K562 (cell line): ENCODE results near the gene ELF3. TPM values are rescaled to one million over a fixed set of nuclear protein-coding genes. Genes with fewer than 3 reads are reported as not detected.

Source experiments
- ATF6 ChIP-seq: sonication (generic); formaldehyde crosslinking; IDR thresholded peaks from 2 replicates; pipeline ENCODE4 v1.4.0; 2020; ENCODE audit warnings: mild to moderate bottlenecking, missing genetic modification reagents
- CBX5 ChIP-seq: IDR thresholded peaks from 2 replicates; pipeline ENCODE4 v1.6.1; 2014; ENCODE audit warnings: low read depth, borderline replicate concordance
- EGR1 ChIP-seq: fragments of 450-650 bp; conservative IDR thresholded peaks from 2 replicates; pipeline ENCODE4 v1.6.1; 2017; ENCODE audit warnings: mild to moderate bottlenecking
- ESRRB ChIP-seq: fragments of 250-450 bp; sonication (Bioruptor Pico); IDR thresholded peaks from 2 replicates; pipeline ENCODE4 v1.5.0; 2020; ENCODE audit warnings: mild to moderate bottlenecking, moderate library complexity, borderline replicate concordance
- GABPB2 ChIP-seq: fragments of 250-450 bp; sonication (Bioruptor Pico); conservative IDR thresholded peaks from 2 replicates; pipeline ENCODE4 v1.5.1; 2021; ENCODE audit warnings: mild to moderate bottlenecking
- MEF2A ChIP-seq: IDR thresholded peaks from 2 replicates; pipeline ENCODE4 v1.6.1; 2011; ENCODE audit warnings: low read depth, mild to moderate bottlenecking, low read length, moderate library complexity; ENCODE audit not compliant: control insufficient read depth
- MIER1 ChIP-seq: fragments of 450-650 bp; IDR thresholded peaks from 2 replicates; pipeline ENCODE4 v1.6.1; 2016; ENCODE audit warnings: antibody characterized with exemption, mild to moderate bottlenecking, low read depth
- MLX ChIP-seq, 2 experiments: fragments of 450-650 bp in 1 of 2; sonication (generic) in 1 of 2; formaldehyde crosslinking; conservative IDR thresholded peaks; 2 replicates each; pipeline versions ENCODE4 v1.4.0 to v1.8.1; 2020 to 2022; ENCODE audit warnings: mild to moderate bottlenecking in 1 of 2, missing genetic modification reagents in 1 of 2
- MXD1 ChIP-seq: fragments of 250-450 bp; sonication (Bioruptor Pico); IDR thresholded peaks from 2 replicates; pipeline ENCODE4 v1.8.0; 2021; ENCODE audit warnings: borderline replicate concordance, mild to moderate bottlenecking, moderate library complexity; ENCODE audit not compliant: poor library complexity, severe bottlenecking
- NELFE ChIP-seq: IDR thresholded peaks from 2 replicates; pipeline ENCODE4 v1.6.1; 2011; ENCODE audit warnings: mild to moderate bottlenecking; ENCODE audit not compliant: insufficient read depth, insufficient read length
- NFE2 ChIP-seq: IDR thresholded peaks from 2 replicates; pipeline ENCODE4 v1.6.1; 2014; ENCODE audit warnings: antibody characterized with exemption, low read depth
- NFIC ChIP-seq: fragments of 450-650 bp; IDR thresholded peaks from 2 replicates; pipeline ENCODE4 v1.6.1; 2017; ENCODE audit warnings: mild to moderate bottlenecking, inconsistent platforms
- NFXL1 ChIP-seq: fragments of 450-650 bp; formaldehyde crosslinking; IDR thresholded peaks from 2 replicates; pipeline ENCODE4 v1.4.0; 2021; ENCODE audit warnings: mild to moderate bottlenecking
- PCBP1 ChIP-seq: fragments of 200-400 bp; formaldehyde crosslinking; IDR thresholded peaks from 2 replicates; pipeline ENCODE4 v1.6.1; 2018; ENCODE audit warnings: mild to moderate bottlenecking, low read depth, low read length; ENCODE audit not compliant: poor library complexity, severe bottlenecking
- PRDM10 ChIP-seq: fragments of 450-650 bp; IDR thresholded peaks from 2 replicates; pipeline ENCODE4 v1.6.1; 2018; ENCODE audit not compliant: partially characterized antibody
- RFX1 ChIP-seq: fragments of 450-650 bp; IDR thresholded peaks from 2 replicates; pipeline ENCODE4 v1.6.1; 2016; ENCODE audit warnings: mild to moderate bottlenecking, moderate library complexity
- SMAD4 ChIP-seq: fragments of 250-450 bp; sonication (Bioruptor Pico); conservative IDR thresholded peaks from 2 replicates; pipeline ENCODE4 v1.8.0; 2021; ENCODE audit warnings: inconsistent platforms, mild to moderate bottlenecking, moderate library complexity
- SMARCA5 ChIP-seq: fragments of 450-650 bp; IDR thresholded peaks from 2 replicates; pipeline ENCODE4 v1.6.1; 2016
- SREBF1 ChIP-seq: fragments of 150-350 bp; IDR thresholded peaks from 2 replicates; pipeline ENCODE4 v1.6.1; 2014; ENCODE audit warnings: antibody characterized with exemption, low read depth, low read length, borderline replicate concordance
- SRSF7 ChIP-seq: fragments of 200-400 bp; formaldehyde crosslinking; optimal IDR thresholded peaks from 2 replicates; pipeline ENCODE3; 2017; ENCODE audit warnings: mild to moderate bottlenecking, low read depth, low read length
- ZBTB7A ChIP-seq: IDR thresholded peaks from 2 replicates; pipeline ENCODE4 v1.6.1; 2011; ENCODE audit warnings: low read depth, mild to moderate bottlenecking, low read length, moderate library complexity, borderline replicate concordance; ENCODE audit not compliant: control insufficient read depth
- ZNF174 ChIP-seq: fragments of 250-450 bp; sonication (Bioruptor Pico); IDR thresholded peaks from 2 replicates; pipeline ENCODE4 v1.4.0; 2020; ENCODE audit warnings: mild to moderate bottlenecking
- ZNF354B ChIP-seq: fragments of 250-450 bp; sonication (Bioruptor Pico); IDR thresholded peaks from 2 replicates; pipeline ENCODE4 v1.4.0; 2020
- polyA plus RNA-seq, 8 experiments: library from polyadenylated mRNA; depleted of rRNA in 4 of 8; stranded (reverse) in 5 of 8; unstranded in 3 of 8; fragments of >200 nt; fragmentation: Nextera tagmentation in 2 of 8; fragmentation: Illumina TruSeq in 1 of 8; extraction: Ambion mirVana in 2 of 8; extraction: Trizol in 1 of 8; gene quantifications; 2 replicates each; pipeline versions ENCODE4 v1.2.1 to v1.2.3, GENCODE V29; 2011 to 2014; ENCODE audit warnings: inconsistent platforms in 1 of 8, missing spikeins in 1 of 8
- total RNA-seq, 7 experiments: library from RNA; depleted of rRNA in 6 of 7; stranded (reverse); fragments of >200 nt in 6 of 7; fragmentation: Illumina TruSeq in 2 of 7; extraction: Trizol in 2 of 7; gene quantifications; 2 replicates each; pipeline versions ENCODE4 v1.2.1 to v1.2.3, GENCODE V29; 2011 to 2021; ENCODE audit warnings: low replicate concordance in 1 of 7

Gene ELF3
- total and polyA plus RNA-seq, 9 of the 15 experiments (the other 6 are each of a cell fraction or from before 2014, with no cell fraction given) = 0.03 to 1.2 (median 0.07) TPM; not detected in 4

- TF ChIP-seq PRDM10 (no peak), PCBP1 (no peak), NELFE (no peak), CBX5 (no peak), MLX (CRISPR knock-in tag; conservative IDR thresholded peaks at IDR 0.05) (no peak), ZNF354B (CRISPR knock-in tag) (no peak), SREBF1 (no peak), NFXL1 (CRISPR knock-in tag) (no peak), GABPB2 (CRISPR knock-in tag) (no peak), NFE2 (no peak), MEF2A (0 out of 2 replicates have a peak, but pooled peaks have one; percentile 22), SRSF7 (no peak), MIER1 (no peak), SMAD4 (no peak), EGR1 (peak; percentile 87), NFIC (no peak), MXD1 (no peak), ATF6 (CRISPR knock-in tag) (no peak), SMARCA5 (no peak), ESRRB (no peak), ZNF174 (CRISPR knock-in tag) (no peak), ZBTB7A (peak; percentile 54; the same call in 1 of the 2 replicates), RFX1 (no peak)
Measured at GRCh38 chr1:201982082-201982622, 28.2 kb upstream of the ELF3 start (continued).
